Duodenal mucosa (tissue), 2 donors: Measurements from ENCODE around the gene ABHD4.
"Not testable (repeated sequence)": the region's sequence is repeated elsewhere in the genome, so short reads cannot be mapped to it uniquely, and the experiment has no call there.

Experiments used
- H3K27ac ChIP-seq: one replicate; pipeline ENCODE4 v1.7.0; 2013; ENCODE audit warnings: low read depth, low read length
- H3K27me3 ChIP-seq, 2 donors: one replicate each; pipeline ENCODE4 v1.7.0; 2013; ENCODE audit warnings: low read length in 2 of 2, control low read depth in 1 of 2; ENCODE audit not compliant: insufficient read depth in 2 of 2, control insufficient read depth in 1 of 2
- H3K36me3 ChIP-seq, 2 donors: one replicate each; pipeline ENCODE4 v1.7.0; 2013; ENCODE audit warnings: low read length in 2 of 2, control low read depth in 1 of 2; ENCODE audit not compliant: insufficient read depth in 2 of 2, control insufficient read depth in 1 of 2
- H3K4me1 ChIP-seq, 2 donors: one replicate each; pipeline ENCODE4 v1.7.0; 2013; ENCODE audit warnings: low read length in 2 of 2, control low read depth in 1 of 2; ENCODE audit not compliant: insufficient read depth in 2 of 2, control insufficient read depth in 1 of 2
- H3K4me3 ChIP-seq, 2 donors: one replicate each; pipeline ENCODE4 v1.7.0; 2013; ENCODE audit warnings: low read length in 2 of 2, low read depth in 1 of 2
- H3K9ac ChIP-seq, 2 donors: one replicate each; pipeline ENCODE4 v1.7.0; 2013; ENCODE audit warnings: low read length in 2 of 2, low read depth in 1 of 2
- H3K9me3 ChIP-seq, 2 donors: one replicate each; pipeline ENCODE4 v1.7.0; 2013; ENCODE audit warnings: low read length in 2 of 2, control low read depth in 1 of 2; ENCODE audit not compliant: control insufficient read depth in 1 of 2

Gene ABHD4

GRCh38 chr14:22601456-22601855, 3.4 kb downstream of the ABHD4 start:
- H3K9ac ChIP-seq = no peak overlapping the region
- H3K27ac ChIP-seq = no peak overlapping the region
- H3K36me3 ChIP-seq = peaks cover 39 to 48% of the 10 kb centered on the region in 2 donors
- no peaks in the 10 kb centered on the region for H3K27me3 ChIP-seq
- H3K9me3 ChIP-seq = no peaks in the 10 kb centered on the region
- H3K4me3 ChIP-seq = no peak overlapping the region
- H3K4me1 ChIP-seq = peaks cover 12 to 19% of the 10 kb centered on the region in 2 donors

- Histone ChIP-seq H3K4me1 (peaks cover 12 to 19% of the 10 kb centered on the region in 2 donors), H3K9ac (no peak overlapping the region), H3K27me3 (no peaks in the 10 kb centered on the region), H3K9me3 (no peaks in the 10 kb centered on the region), H3K27ac (no peak overlapping the region), H3K36me3 (peaks cover 40 to 53% of the 10 kb centered on the region in 2 donors), H3K4me3 (no peak overlapping the region)
These were observed 3.9 kb downstream of the ABHD4 start for GRCh38 chr14:22601996-22602395.

GRCh38 chr14:22602862-22603261, 4.8 kb downstream of the ABHD4 start:
- peaks cover 12% of the 10 kb centered on the region in 2 donors for H3K4me1 ChIP-seq
- H3K9ac ChIP-seq = no peak overlapping the region
- H3K9me3 ChIP-seq = no peaks in the 10 kb centered on the region
- H3K27ac ChIP-seq = no peak overlapping the region
- H3K27me3 ChIP-seq = no peaks in the 10 kb centered on the region
- no peak overlapping the region for H3K4me3 ChIP-seq
- H3K36me3 ChIP-seq = peaks cover 49 to 61% of the 10 kb centered on the region in 2 donors

GRCh38 chr14:22606380-22606779, 8.3 kb downstream of the ABHD4 start:
- Histone ChIP-seq H3K9me3 (no peaks in the 10 kb centered on the region), H3K9ac (no peak overlapping the region), H3K27ac (no peak overlapping the region), H3K4me3 (no peak overlapping the region), H3K36me3 (peaks cover 67 to 90% of the 10 kb centered on the region in 2 donors), H3K27me3 (no peaks in the 10 kb centered on the region), H3K4me1 (peaks cover 0 to 5% of the 10 kb centered on the region in 2 donors)

- Histone ChIP-seq H3K27me3 (no peaks in the 10 kb centered on the region), H3K4me3 (no peak overlapping the region), H3K9ac (no peak overlapping the region), H3K9me3 (no peaks in the 10 kb centered on the region), H3K4me1 (no peaks in the 10 kb centered on the region), H3K36me3 (peaks cover 64 to 90% of the 10 kb centered on the region in 2 donors), H3K27ac (no peak overlapping the region)
These were observed 9.2 kb downstream of the ABHD4 start for GRCh38 chr14:22607291-22607690.

- no peaks in the 10 kb centered on the region for H3K9me3 ChIP-seq
- peaks cover 43 to 59% of the 10 kb centered on the region in 2 donors for H3K36me3 ChIP-seq
- no peaks in the 10 kb centered on the region for H3K27me3 ChIP-seq
- no peak overlapping the region for H3K27ac ChIP-seq
- H3K9ac ChIP-seq = no peak overlapping the region
- no peak overlapping the region for H3K4me3 ChIP-seq
- no peaks in the 10 kb centered on the region for H3K4me1 ChIP-seq
These were observed 12.8 kb downstream of the ABHD4 start for GRCh38 chr14:22610931-22611330.

GRCh38 chr14:22613106-22613695, 15.1 kb downstream of the ABHD4 start:
- H3K27ac ChIP-seq = peak overlapping the region; percentile 39
- H3K4me3 ChIP-seq = no peak overlapping the region
- no peaks in the 10 kb centered on the region for H3K4me1 ChIP-seq
- no peak overlapping the region for H3K9ac ChIP-seq
- H3K36me3 ChIP-seq = peaks cover 27 to 37% of the 10 kb centered on the region in 2 donors
- no peaks in the 10 kb centered on the region for H3K27me3 ChIP-seq
- H3K9me3 ChIP-seq = no peaks in the 10 kb centered on the region

- Histone ChIP-seq H3K36me3 (peaks cover 24 to 32% of the 10 kb centered on the region in 2 donors), H3K9me3 (no peaks in the 10 kb centered on the region), H3K4me1 (no peaks in the 10 kb centered on the region), H3K4me3 (no peak overlapping the region), H3K27me3 (no peaks in the 10 kb centered on the region), H3K9ac (no peak overlapping the region), H3K27ac (peak overlapping the region; percentile 39)
These were observed 15.7 kb downstream of the ABHD4 start for GRCh38 chr14:22613736-22614239.

GRCh38 chr14:22614240-22614799, 16.2 kb downstream of the ABHD4 start:
- Histone ChIP-seq H3K4me3 (no peak overlapping the region), H3K27ac (no peak overlapping the region), H3K9ac (no peak overlapping the region), H3K4me1 (no peaks in the 10 kb centered on the region), H3K9me3 (no peaks in the 10 kb centered on the region), H3K27me3 (no peaks in the 10 kb centered on the region), H3K36me3 (peaks cover 24 to 30% of the 10 kb centered on the region in 2 donors)

GRCh38 chr14:22615765-22616164, 17.7 kb downstream of the ABHD4 start:
- H3K9ac ChIP-seq, H3K27me3 ChIP-seq, H3K4me1 ChIP-seq, H3K27ac ChIP-seq, H3K9me3 ChIP-seq, H3K4me3 ChIP-seq: not testable (repeated sequence)
- peaks cover 16% of the 10 kb centered on the region in 2 donors for H3K36me3 ChIP-seq
